ENCODE data around the gene COL8A2. TPM values are rescaled to one million over a fixed set of nuclear protein-coding genes. Genes with fewer than 3 reads are reported as not detected.
A peak's percentile ranks its signal among the peaks of the same experiment; 100 is the strongest.

Gene COL8A2
- polyA plus RNA-seq, 3 donors: 0.90 to 3.0 (median 1.6) TPM

- H2AFZ ChIP-seq (ENCODE audit: insufficient read depth, low read depth, low read length, poor library complexity, severe bottlenecking): no peak overlapping the region
- WGBS (ENCODE audit: insufficient coverage): 95% methylated on average over 3 of the region's 6 CpGs
- no peak overlapping the region for H3K9ac ChIP-seq (ENCODE audit: insufficient read depth, low read length, poor library complexity, severe bottlenecking)
- peaks cover 67 to 77% of the 10 kb centered on the region in 2 donors for H3K4me1 ChIP-seq (ENCODE audit: control insufficient read depth in 1 of 2, insufficient read depth in 2 of 2, low read length in 2 of 2)
- Mint-ChIP-seq H3K4me3 (peak overlapping the region; percentile 16 to 90), H3K9me3 (no peaks in the 10 kb centered on the region), H3K36me3 (peaks cover 12 to 16% of the 10 kb centered on the region in 2 donors), H3K27ac (peak overlapping the region in 6 of 7 donors; percentile 7 to 94 (median 63)), H3K27me3 (ENCODE audit: low read depth in 3 of 3) (peaks cover 0 to 2% (median 0%) of the 10 kb centered on the region in 3 donors), H3K4me1 (peaks cover 69% of the 10 kb centered on the region)
- H3K4me2 ChIP-seq (replicated peaks; ENCODE audit: extremely low read depth, low read length, poor library complexity, severe bottlenecking): no peak overlapping the region
- H3K4me3 ChIP-seq (replicated peaks in 1 of 3; ENCODE audit: low read depth in 2 of 3, low read length in 3 of 3): no peak overlapping the region
- TF ChIP-seq CTCF (IDR thresholded peaks at IDR 0.05): no peak
- no peaks in the 10 kb centered on the region for H3K27me3 ChIP-seq (ENCODE audit: control insufficient read depth in 2 of 2, insufficient read depth in 2 of 2, low read length in 2 of 2)
- H3K27ac ChIP-seq (ENCODE audit: low read depth in 1 of 2, low read length in 2 of 2): no peak overlapping the region
- DNase-seq: no peak
- peaks cover 0 to 3% of the 10 kb centered on the region in 2 donors for H3K36me3 ChIP-seq (replicated peaks in 1 of 2; ENCODE audit: control insufficient read depth in 1 of 2, insufficient read depth in 2 of 2, low read length in 2 of 2)
- intact Hi-C loops (cut with micrococcal nuclease): no loop called here
- H4K20me1 ChIP-seq (ENCODE audit: insufficient read depth, low read length): peaks cover 24% of the 10 kb centered on the region
- H3K9me3 ChIP-seq (replicated peaks in 1 of 2; ENCODE audit: control insufficient read depth in 1 of 2, insufficient read depth in 1 of 2, low read length in 2 of 2): no peaks in the 10 kb centered on the region
- H3K79me2 ChIP-seq (ENCODE audit: insufficient read depth, low read length): peaks cover 47% of the 10 kb centered on the region
Observed at GRCh38 chr1:36154335-36154734, 29.3 kb upstream of the COL8A2 start.

GRCh38 chr1:36153476-36153875, 28.5 kb upstream of the COL8A2 start:
- peak overlapping the region in 1 of 2 donors; percentile 48 for H3K27ac ChIP-seq (ENCODE audit: low read depth in 1 of 2, low read length in 2 of 2)
- H2AFZ ChIP-seq (ENCODE audit: insufficient read depth, low read depth, low read length, poor library complexity, severe bottlenecking): no peak overlapping the region
- intact Hi-C loops (cut with micrococcal nuclease): no loop called here
- H3K9ac ChIP-seq (ENCODE audit: insufficient read depth, low read length, poor library complexity, severe bottlenecking): no peak overlapping the region
- peaks cover 8 to 13% of the 10 kb centered on the region in 2 donors for H3K36me3 Mint-ChIP-seq
- peaks cover 47% of the 10 kb centered on the region for H3K79me2 ChIP-seq (ENCODE audit: insufficient read depth, low read length)
- H3K9me3 ChIP-seq (replicated peaks in 1 of 2; ENCODE audit: control insufficient read depth in 1 of 2, insufficient read depth in 1 of 2, low read length in 2 of 2): no peaks in the 10 kb centered on the region
- peaks cover 67% of the 10 kb centered on the region for H3K4me1 Mint-ChIP-seq
- peaks cover 63 to 73% of the 10 kb centered on the region in 2 donors for H3K4me1 ChIP-seq (ENCODE audit: control insufficient read depth in 1 of 2, insufficient read depth in 2 of 2, low read length in 2 of 2)
- peaks cover 0 to 2% (median 0%) of the 10 kb centered on the region in 3 donors for H3K27me3 Mint-ChIP-seq (ENCODE audit: low read depth in 3 of 3)
- no peaks in the 10 kb centered on the region for H3K27me3 ChIP-seq (ENCODE audit: control insufficient read depth in 2 of 2, insufficient read depth in 2 of 2, low read length in 2 of 2)
- no peak for DNase-seq
- no peak overlapping the region for H3K4me2 ChIP-seq (replicated peaks; ENCODE audit: extremely low read depth, low read length, poor library complexity, severe bottlenecking)
- H3K9me3 Mint-ChIP-seq: no peaks in the 10 kb centered on the region
- peak overlapping the region in 5 of 7 donors; percentile 74 to 100 (median 85) for H3K27ac Mint-ChIP-seq
- H3K36me3 ChIP-seq (replicated peaks in 1 of 2; ENCODE audit: control insufficient read depth in 1 of 2, insufficient read depth in 2 of 2, low read length in 2 of 2): no peaks in the 10 kb centered on the region
- TF ChIP-seq CTCF (IDR thresholded peaks at IDR 0.05): no peak
- H3K4me3 ChIP-seq (replicated peaks in 1 of 3; ENCODE audit: low read depth in 2 of 3, low read length in 3 of 3): no peak overlapping the region
- H4K20me1 ChIP-seq (ENCODE audit: insufficient read depth, low read length): peaks cover 19% of the 10 kb centered on the region
- WGBS (ENCODE audit: insufficient coverage): 100% methylated on average over 6 of the region's 6 CpGs
- no peak overlapping the region for H3K4me3 Mint-ChIP-seq

All from CD14-positive monocyte (primary cell).